GM23338 (cell line): ENCODE measurements around the gene COL20A1. TPM values are rescaled to one million over a fixed set of nuclear protein-coding genes. Genes with fewer than 3 reads are reported as not detected.
A peak's percentile ranks its signal among the peaks of the same experiment; 100 is the strongest.

Source experiments
- microRNA-seq: library from miRNA; unstranded; fragments of <30 nt; microRNA quantifications from one replicate; pipeline ENCODE4, GENCODE V29; 2017
- polyA plus RNA-seq: library from polyadenylated mRNA; unstranded; fragments of >200 nt; fragmentation: Nextera tagmentation; extraction: Ambion mirVana; gene quantifications from 2 replicates; pipeline ENCODE4 v1.2.1, GENCODE V29; 2016
- small RNA-seq: library from RNA; depleted of rRNA; stranded (forward); fragments of <200 nt; gene quantifications from one replicate; pipeline ENCODE3, GENCODE V24; 2014; ENCODE audit warnings: low replicate concordance
- total RNA-seq: library from RNA; depleted of rRNA; stranded (reverse); fragments of >200 nt; shearing (Covaris generic); gene quantifications from 2 replicates; pipeline ENCODE4 v1.2.3, GENCODE V29; 2014; rRNA removed

Gene COL20A1
- total and polyA plus RNA-seq, 2 experiments from 2014 or later, result 0.28 to 0.79 TPM

Small RNAs within 50 kb of the gene (microRNA-seq; reads per million reads assigned to microRNA genes)
- gene MIR4326, result not detected

Small RNAs within 50 kb of the gene (small RNA-seq; reads per million reads assigned to genes)
- 0.22 reads per million for gene MIR4326
- 0.67 reads per million, percentile 46 among the genes with 10 or more reads in this experiment for gene RNU6-994P

Other genes starting within 250 kb of the COL20A1 start
- gene YTHDF1, start 77.1 kb upstream of the COL20A1 start, total RNA-seq, result 64.3 and 64.5 TPM in 2 replicates
- 30.9 and 34.9 TPM in 2 replicates for gene YTHDF1, start 77.1 kb upstream of the COL20A1 start, polyA plus RNA-seq
- gene BIRC7, start 57.3 kb upstream of the COL20A1 start, total RNA-seq, result 0.24 TPM in 1 of 2 replicates, not detected in the other
- 0.16 TPM in 1 of 2 replicates, not detected in the other for gene BIRC7, start 57.3 kb upstream of the COL20A1 start, polyA plus RNA-seq
- gene NKAIN4, start 38.7 kb upstream of the COL20A1 start, total RNA-seq, result 12.6 and 16.0 TPM in 2 replicates
- 9.5 and 13.2 TPM in 2 replicates for gene NKAIN4, start 38.7 kb upstream of the COL20A1 start, polyA plus RNA-seq
- 88.8 and 95.5 TPM in 2 replicates for gene ARFGAP1, start 20.4 kb upstream of the COL20A1 start, total RNA-seq
- 40.6 and 41.5 TPM in 2 replicates for gene ARFGAP1, start 20.4 kb upstream of the COL20A1 start, polyA plus RNA-seq
- gene CHRNA4, start 68.2 kb downstream of the COL20A1 start, total RNA-seq, result 1.9 and 3.9 TPM in 2 replicates
- gene CHRNA4, start 68.2 kb downstream of the COL20A1 start, polyA plus RNA-seq, result 2.1 and 2.7 TPM in 2 replicates
- 61.7 and 92.4 TPM in 2 replicates for gene KCNQ2, start 179.5 kb downstream of the COL20A1 start, total RNA-seq
- gene KCNQ2, start 179.5 kb downstream of the COL20A1 start, polyA plus RNA-seq, result 67.9 and 68.5 TPM in 2 replicates
- gene EEF1A2, start 205.9 kb downstream of the COL20A1 start, total RNA-seq, result 37.1 TPM in 2 replicates
- 1.3 and 1.4 TPM in 2 replicates for gene EEF1A2, start 205.9 kb downstream of the COL20A1 start, polyA plus RNA-seq
- 117 and 141 TPM in 2 replicates for gene PPDPF, start 227.6 kb downstream of the COL20A1 start, total RNA-seq
- 83.9 and 92.9 TPM in 2 replicates for gene PPDPF, start 227.6 kb downstream of the COL20A1 start, polyA plus RNA-seq
- gene PTK6, start 244.2 kb downstream of the COL20A1 start, total RNA-seq, result 0.28 TPM in 1 of 2 replicates, not detected in the other
- 0.07 TPM in 1 of 2 replicates, not detected in the other for gene PTK6, start 244.2 kb downstream of the COL20A1 start, polyA plus RNA-seq